HepG2 (cell line): Measurements from ENCODE around the gene CCDC126. TPM values are rescaled to one million over a fixed set of nuclear protein-coding genes. Genes with fewer than 3 reads are reported as not detected.

ENCODE experiments used
- ARID3A ChIP-seq: IDR thresholded peaks from 2 replicates; pipeline ENCODE4 v1.6.1; 2012; ENCODE audit warnings: low read depth, low read length, improper control_type of control experiment
- ATF6 ChIP-seq: sonication (generic); formaldehyde crosslinking; conservative IDR thresholded peaks from 2 replicates; pipeline ENCODE4 v1.4.0; 2020; ENCODE audit warnings: missing genetic modification reagents
- CBX2 ChIP-seq, 2 experiments: fragments of 200-600 bp in 1 of 2; sonication (generic); formaldehyde crosslinking in 1 of 2; IDR thresholded peaks; 2 replicates each; pipeline versions ENCODE4 v1.7.0 to v1.8.1; 2018 to 2022; ENCODE audit warnings: low read depth in 2 of 2, low read length in 1 of 2, mild to moderate bottlenecking in 1 of 2, missing genetic modification reagents in 1 of 2
- FOSL1 ChIP-seq: sonication (generic); formaldehyde crosslinking; IDR thresholded peaks from 2 replicates; pipeline ENCODE4 v1.9.0; 2021; ENCODE audit warnings: missing genetic modification reagents, borderline replicate concordance
- HMGA1 ChIP-seq: sonication (generic); formaldehyde crosslinking; conservative IDR thresholded peaks from 2 replicates; pipeline ENCODE4 v1.4.0; 2020; ENCODE audit warnings: missing genetic modification reagents
- HNF4A ChIP-seq: sonication (generic); formaldehyde crosslinking; IDR thresholded peaks from 2 replicates; pipeline ENCODE4 v1.4.0; 2020; ENCODE audit warnings: missing genetic modification reagents
- IKZF1 ChIP-seq: fragments of 450-650 bp; IDR thresholded peaks from 2 replicates; pipeline ENCODE4 v1.7.1; 2016
- PHF21A ChIP-seq: sonication (generic); formaldehyde crosslinking; IDR thresholded peaks from 2 replicates; pipeline ENCODE4 v1.5.0; 2020; ENCODE audit warnings: mild to moderate bottlenecking, missing genetic modification reagents
- RFX5 ChIP-seq: IDR thresholded peaks from 2 replicates; pipeline ENCODE4 v1.6.1; 2011; ENCODE audit warnings: low read depth, low read length, improper control_type of control experiment
- SOX13 ChIP-seq, 3 experiments: fragments of 450-650 bp in 1 of 3; sonication (generic) in 1 of 3; formaldehyde crosslinking in 1 of 3; IDR thresholded peaks in 2 of 3; conservative IDR thresholded peaks in 1 of 3; 2 replicates each; pipeline versions ENCODE4 v1.5.0 to v1.6.1; 2016 to 2020; ENCODE audit warnings: antibody characterized with exemption in 1 of 3, mild to moderate bottlenecking in 1 of 3, missing compliant biosample characterization in 1 of 3, missing genetic modification reagents in 1 of 3, moderate library complexity in 1 of 3
- SP1 ChIP-seq, 2 experiments: fragments of 450-650 bp in 1 of 2; sonication (generic) in 1 of 2; formaldehyde crosslinking in 1 of 2; IDR thresholded peaks; 2 replicates each; pipeline versions ENCODE4 v1.4.0 to v1.6.1; 2016 to 2020; ENCODE audit warnings: missing genetic modification reagents in 1 of 2
- TEAD3 ChIP-seq: optimal IDR thresholded peaks from 2 replicates; pipeline ENCODE3; 2016; ENCODE audit warnings: borderline replicate concordance
- ZFYVE20 ChIP-seq: sonication (generic); formaldehyde crosslinking; IDR thresholded peaks from 2 replicates; pipeline ENCODE4 v1.8.0; 2023; ENCODE audit warnings: low read depth, mild to moderate bottlenecking, moderate library complexity, missing genetic modification reagents, borderline replicate concordance
- ZMYM3 ChIP-seq: sonication (generic); formaldehyde crosslinking; IDR thresholded peaks from 2 replicates; pipeline ENCODE4 v1.5.1; 2020; ENCODE audit warnings: mild to moderate bottlenecking, missing genetic modification reagents
- ZNF101 ChIP-seq: sonication (generic); formaldehyde crosslinking; IDR thresholded peaks from 2 replicates; pipeline ENCODE4 v1.4.0; 2020; ENCODE audit warnings: mild to moderate bottlenecking, low read depth, missing genetic modification reagents, borderline replicate concordance
- ZNF142 ChIP-seq: sonication (generic); formaldehyde crosslinking; IDR thresholded peaks from 2 replicates; pipeline ENCODE4 v1.4.0; 2020; ENCODE audit warnings: missing genetic modification reagents
- ZNF30 ChIP-seq: sonication (generic); formaldehyde crosslinking; IDR thresholded peaks from 2 replicates; pipeline ENCODE4 v1.5.0; 2020; ENCODE audit warnings: mild to moderate bottlenecking, missing genetic modification reagents
- ZNF589 ChIP-seq: sonication (generic); formaldehyde crosslinking; conservative IDR thresholded peaks from 2 replicates; pipeline ENCODE4 v1.8.0; 2022; ENCODE audit warnings: mild to moderate bottlenecking, moderate library complexity, missing genetic modification reagents
- ZNF605 ChIP-seq: sonication (generic); formaldehyde crosslinking; IDR thresholded peaks from 2 replicates; pipeline ENCODE4 v1.8.0; 2022; ENCODE audit warnings: mild to moderate bottlenecking, missing genetic modification reagents
- ZNF614 ChIP-seq: IDR thresholded peaks from 2 replicates; pipeline ENCODE4 v1.6.1; 2018; ENCODE audit warnings: missing biosample characterization, missing genetic modification reagents, inconsistent platforms, borderline replicate concordance
- ZNF850 ChIP-seq: sonication (generic); formaldehyde crosslinking; conservative IDR thresholded peaks from 2 replicates; pipeline ENCODE4 v1.9.0; 2021; ENCODE audit warnings: mild to moderate bottlenecking, missing genetic modification reagents
- polyA plus RNA-seq, 8 experiments: library from polyadenylated mRNA; depleted of rRNA in 3 of 8; stranded (reverse) in 7 of 8; unstranded in 1 of 8; fragments of >200 nt; fragmentation: Illumina TruSeq in 4 of 8; extraction: Trizol in 4 of 8; gene quantifications; 2 replicates each; pipeline versions ENCODE4 v1.2.1 to v1.2.3, GENCODE V29; 2011 to 2016; ENCODE audit warnings: low read depth in 4 of 8, missing spikeins in 1 of 8, mixed read lengths in 1 of 8; ENCODE audit not compliant: insufficient read depth in 1 of 8
- total RNA-seq, 5 experiments: library from RNA; depleted of rRNA; stranded (reverse); fragments of >200 nt; fragmentation: Illumina TruSeq; extraction: Trizol; gene quantifications; 2 replicates each; pipeline ENCODE4 v1.2.3, GENCODE V29; 2016; ENCODE audit warnings: low read depth in 1 of 5

Gene CCDC126
- total and polyA plus RNA-seq, 2 of the 13 experiments (the other 11 are each of a cell fraction or from before 2014, with no cell fraction given), result 3.5 to 9.3 TPM

- no peak for TF ChIP-seq ZFYVE20 (CRISPR knock-in tag)
- no peak for TF ChIP-seq IKZF1
- TF ChIP-seq CBX2 (IDR thresholded peaks at IDR 0.05; ENCODE audit: low read depth, low read length), result no peak
- no peak for TF ChIP-seq CBX2 (CRISPR knock-in tag; IDR thresholded peaks at IDR 0.05; ENCODE audit: low read depth)
- TF ChIP-seq TEAD3 (CRISPR knock-in tag), result peak; percentile 92
- no peak for TF ChIP-seq PHF21A (CRISPR knock-in tag)
- TF ChIP-seq ZNF30 (CRISPR knock-in tag), result no peak
- TF ChIP-seq FOSL1 (CRISPR knock-in tag), result no peak
- no peak for TF ChIP-seq ATF6 (CRISPR knock-in tag)
- TF ChIP-seq SP1 (IDR thresholded peaks at IDR 0.05), result no peak
- TF ChIP-seq SP1 (CRISPR knock-in tag; IDR thresholded peaks at IDR 0.05), result no peak
- no peak for TF ChIP-seq ZNF589
- 0 out of 2 replicates have a peak, but pooled peaks have one; percentile 37 for TF ChIP-seq ZMYM3
- TF ChIP-seq RFX5, result no peak
- TF ChIP-seq HNF4A (CRISPR knock-in tag), result peak; percentile 86
- no peak for TF ChIP-seq ZNF142 (CRISPR knock-in tag)
- TF ChIP-seq HMGA1 (CRISPR knock-in tag), result no peak
- peak; percentile 51; the same call in 1 of the 2 replicates for TF ChIP-seq ZNF614 (CRISPR knock-in tag)
- TF ChIP-seq SOX13 (IDR thresholded peaks at IDR 0.05), result no peak
- TF ChIP-seq SOX13 (CRISPR knock-in tag; conservative IDR thresholded peaks at IDR 0.05 in 1 of 2, IDR thresholded peaks at IDR 0.05 in 1 of 2), result peak in 1 of 2 experiments; percentile 51; a peak in 1 of 4 replicates
- no peak for TF ChIP-seq ZNF850 (CRISPR knock-in tag)
- no peak for TF ChIP-seq ZNF605 (CRISPR knock-in tag)
- no peak; the same call in 1 of the 2 replicates for TF ChIP-seq ARID3A
- TF ChIP-seq ZNF101, result no peak
Observed at GRCh38 chr7:23628370-23628769, 31.2 kb downstream of the CCDC126 start (continued).
